GM12891 (cell line): ENCODE measurements around the gene ZNF8.

Source experiments
- PAX5 ChIP-seq: IDR thresholded peaks from 2 replicates; pipeline ENCODE4 v1.6.1; 2011; ENCODE audit warnings: low read length, moderate library complexity, mild to moderate bottlenecking; ENCODE audit not compliant: insufficient read depth, severe bottlenecking
- POLR2A ChIP-seq: IDR thresholded peaks from 2 replicates; pipeline ENCODE4 v1.6.1; 2011; ENCODE audit warnings: low read depth, low read length, control low read depth
- POLR2AphosphoS5 ChIP-seq: IDR thresholded peaks from 2 replicates; pipeline ENCODE4 v1.6.1; 2011; ENCODE audit warnings: low read depth, low read length, control low read depth
- POU2F2 ChIP-seq: IDR thresholded peaks from 2 replicates; pipeline ENCODE4 v1.6.1; 2011; ENCODE audit warnings: low read depth, mild to moderate bottlenecking, control low read depth, low read length, moderate library complexity
- SPI1 ChIP-seq: IDR thresholded peaks from 2 replicates; pipeline ENCODE4 v1.6.1; 2011; ENCODE audit warnings: low read depth, low read length, control low read depth
- TAF1 ChIP-seq: IDR thresholded peaks from 2 replicates; pipeline ENCODE4 v1.6.1; 2011; ENCODE audit warnings: low read depth, low read length, control low read depth

GRCh38 chr19:58328999-58329398, 50.2 kb downstream of the ZNF8 start:
- TF ChIP-seq SPI1 (no peak), POLR2A (no peak), POLR2AphosphoS5 (no peak), PAX5 (no peak), TAF1 (no peak), POU2F2 (no peak)
